DMS53 treated with DMSO at 0.1 percent for 48 hours (cell line): ENCODE measurements around the gene FIGLA.

Source experiments
- DNase-seq: peaks from one replicate; lab custom pipeline; 2025; ENCODE audit not compliant: unreplicated experiment; lab: John Stamatoyannopoulos, UW

Gene FIGLA

DNA sequence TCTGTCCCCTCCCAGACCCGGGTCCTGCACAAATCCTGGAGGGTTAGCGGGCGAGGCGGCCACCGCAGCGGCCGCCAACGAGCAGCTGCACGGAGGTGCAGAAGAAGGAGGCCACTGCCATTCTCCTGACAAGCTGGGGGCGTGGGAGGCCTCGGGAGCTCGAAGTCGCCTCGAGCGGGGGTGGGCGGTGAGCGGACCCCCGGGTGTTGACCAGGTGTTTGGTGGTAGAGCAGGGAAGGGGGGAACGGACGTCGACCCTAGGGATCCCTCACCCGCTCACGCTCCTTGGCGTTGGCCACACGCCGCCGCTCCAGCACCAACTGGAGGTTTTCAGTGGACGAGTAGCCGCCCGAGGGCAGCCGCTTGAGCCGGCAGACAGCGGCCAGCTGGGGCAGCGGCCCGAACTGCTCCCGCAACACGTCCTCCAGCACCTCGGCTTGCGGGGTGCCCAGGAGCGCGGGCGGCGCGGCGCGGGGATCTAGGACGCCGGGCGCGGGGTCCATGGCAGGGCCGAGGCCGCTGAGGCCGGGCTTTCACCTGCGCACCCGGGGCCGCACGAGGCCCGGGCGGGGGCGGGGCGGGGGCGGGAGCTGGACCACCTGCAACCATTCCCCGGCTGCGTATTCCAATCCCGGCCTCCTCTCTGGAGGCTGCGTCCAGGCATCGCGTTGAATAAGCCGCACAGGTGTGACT, at the start of gene FIGLA:
TSS of gene FIGLA (minus strand) at position 508 of the 693 bp plus-strand sequence. CDS start at position 503, 5 bp downstream.
- no peak for DNase-seq

DNA sequence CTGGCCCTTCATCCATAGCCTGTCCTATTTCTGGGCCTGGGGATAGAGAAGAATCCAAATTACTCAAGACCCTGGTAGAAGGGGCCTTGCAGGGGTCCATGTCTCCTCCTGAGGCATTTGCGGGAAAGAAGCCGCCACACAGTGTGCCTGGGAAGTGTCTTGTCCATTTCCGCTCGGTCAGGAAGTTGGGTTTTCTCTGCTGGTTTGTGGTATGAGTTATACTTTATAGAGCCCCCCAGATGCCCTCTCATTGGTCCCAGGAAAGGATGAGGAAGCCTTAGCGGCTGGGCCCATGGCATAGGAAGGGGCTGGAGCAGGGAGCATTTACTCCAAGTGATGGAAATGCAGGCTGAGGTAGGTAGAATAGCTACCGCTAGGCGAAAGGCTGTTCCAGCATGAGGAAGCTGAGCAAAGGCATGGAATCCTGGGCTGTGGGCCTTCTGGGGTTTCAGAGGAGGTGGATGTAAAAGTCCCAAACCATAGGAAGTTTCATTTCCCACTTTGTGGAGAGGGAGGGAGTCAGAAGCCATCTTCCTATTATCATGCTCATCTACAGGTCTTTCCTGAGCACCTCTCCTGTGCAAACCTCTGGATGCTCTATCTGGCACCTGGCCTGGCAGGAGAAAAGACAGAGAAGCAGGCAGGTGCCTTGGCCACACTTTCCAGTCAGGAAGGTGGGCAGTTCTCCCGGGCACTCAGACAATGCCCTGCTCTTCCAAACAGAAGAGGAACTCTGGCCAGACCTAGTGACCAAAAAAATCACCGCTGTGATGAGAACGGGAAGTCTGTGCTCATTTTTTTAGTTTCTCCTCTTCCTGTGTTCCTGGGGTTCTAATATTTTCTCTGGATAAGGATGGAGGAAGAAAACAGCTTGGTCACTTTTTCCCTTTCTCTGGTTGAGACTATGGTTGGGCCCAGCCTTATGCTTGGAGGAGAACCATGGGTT, 47.8 kb upstream of the FIGLA start:
- DNase-seq = no peak

DNA sequence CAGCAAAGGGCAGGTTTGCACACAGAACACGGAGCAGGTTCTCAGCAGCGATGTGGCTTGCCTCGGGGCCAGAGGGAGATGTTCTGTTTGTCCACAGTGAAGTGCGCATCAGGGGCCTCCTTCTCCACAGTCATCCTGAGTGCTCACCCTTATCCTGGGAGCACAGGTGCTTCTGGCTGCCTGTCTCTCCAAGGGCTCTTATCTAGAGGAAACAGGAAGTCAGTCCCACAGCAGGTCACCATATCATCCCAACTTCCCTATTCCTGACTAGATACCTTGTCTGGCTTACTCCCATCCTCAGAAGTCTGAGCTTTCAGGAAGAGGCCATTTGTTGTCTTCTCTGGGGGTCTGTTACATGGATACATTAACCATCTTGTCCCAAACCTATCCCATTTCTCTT, 45.2 kb upstream of the FIGLA start, which contains the start of gene CD207:
TSS of gene CD207 (minus strand) at position 174 of the 400 bp plus-strand sequence. CDS start at position 134, 40 bp downstream.
- DNase-seq = peak; percentile 54

GRCh38 chr2:70834881-70835280, 44.4 kb upstream of the FIGLA start:
- DNase-seq = no peak

GRCh38 chr2:70834106-70834505, 43.7 kb upstream of the FIGLA start:
- no peak for DNase-seq

DNA sequence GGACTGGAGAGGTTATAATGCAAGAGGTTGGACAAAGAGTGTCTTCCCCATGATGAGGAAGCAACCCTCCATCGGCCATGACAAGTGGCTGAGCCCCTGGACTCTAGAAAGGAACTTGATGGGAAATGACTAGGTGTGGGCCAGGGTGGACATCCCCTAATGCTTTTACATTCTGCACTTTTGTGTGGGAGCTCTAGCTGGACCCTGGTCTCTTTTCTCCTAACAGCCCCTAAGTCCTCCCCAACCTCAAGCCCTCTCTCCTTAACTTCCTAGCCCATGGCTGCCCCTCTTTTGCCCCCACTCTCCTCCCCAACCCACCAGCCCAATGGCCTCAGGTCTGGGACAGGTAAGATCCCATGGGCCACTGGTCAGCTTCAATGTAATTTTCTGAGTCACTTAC, 42.8 kb upstream of the FIGLA start:
- DNase-seq = no peak

DNA sequence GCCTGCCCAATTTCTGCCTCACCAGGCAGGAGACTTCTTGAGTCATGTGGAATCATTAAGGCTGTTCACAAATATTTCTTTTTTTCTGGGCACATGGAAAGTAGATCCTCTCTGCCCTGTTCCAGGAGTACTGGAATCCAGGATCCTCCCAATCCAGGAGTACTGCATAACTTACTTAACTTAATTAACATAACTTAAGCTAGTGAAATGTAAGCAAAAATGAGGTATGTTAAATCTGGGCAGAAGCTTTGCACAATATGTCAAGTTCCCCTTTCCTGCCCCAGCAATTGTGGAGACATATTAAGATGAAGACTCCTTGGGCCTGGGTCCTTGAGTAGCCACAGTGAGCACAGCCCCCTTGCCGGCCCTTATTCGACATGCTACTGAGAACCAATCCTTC, 41.9 kb upstream of the FIGLA start:
- DNase-seq = no peak

DNA sequence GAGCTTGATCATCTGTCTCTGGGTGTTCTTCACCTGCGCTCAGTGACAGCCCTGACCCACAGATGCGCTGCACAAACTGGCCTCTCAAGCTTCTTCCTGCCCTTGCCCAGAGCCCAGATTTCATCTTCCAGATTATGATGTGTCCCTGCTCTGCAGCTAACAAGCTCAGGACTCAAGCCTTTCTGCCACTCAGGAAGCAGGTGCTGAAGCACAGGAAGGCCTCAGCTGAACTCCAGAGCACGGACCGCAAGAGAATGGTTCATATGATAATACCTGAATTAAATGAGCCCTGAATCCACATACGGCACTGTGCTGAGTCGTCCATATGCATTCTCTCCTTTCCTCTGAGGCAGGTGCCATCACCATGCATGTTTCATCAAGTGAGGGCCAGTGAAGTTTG, 41.4 kb upstream of the FIGLA start:
- DNase-seq = no peak

GRCh38 chr2:70830366-70830765, 39.9 kb upstream of the FIGLA start:
- DNase-seq = no peak

DNA sequence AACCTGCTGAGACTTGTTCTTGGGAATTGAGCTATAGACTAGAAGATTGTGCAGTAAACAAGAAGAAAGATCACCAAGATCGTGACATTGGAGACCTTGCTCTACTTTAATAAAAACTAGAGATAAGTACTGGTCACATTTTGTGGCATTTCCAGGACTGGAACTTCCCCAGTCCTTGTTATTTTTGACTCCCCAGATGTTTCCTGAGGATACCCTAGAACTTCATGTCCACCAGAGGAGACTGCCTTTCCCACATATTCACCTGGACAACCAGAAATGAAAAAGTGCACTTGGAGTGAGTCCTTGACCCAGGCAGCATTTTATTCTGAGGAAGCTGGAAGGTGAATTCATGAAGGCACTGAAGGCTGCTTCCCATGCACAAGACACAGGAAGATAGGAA, 39.5 kb upstream of the FIGLA start:
- DNase-seq = no peak

DNA sequence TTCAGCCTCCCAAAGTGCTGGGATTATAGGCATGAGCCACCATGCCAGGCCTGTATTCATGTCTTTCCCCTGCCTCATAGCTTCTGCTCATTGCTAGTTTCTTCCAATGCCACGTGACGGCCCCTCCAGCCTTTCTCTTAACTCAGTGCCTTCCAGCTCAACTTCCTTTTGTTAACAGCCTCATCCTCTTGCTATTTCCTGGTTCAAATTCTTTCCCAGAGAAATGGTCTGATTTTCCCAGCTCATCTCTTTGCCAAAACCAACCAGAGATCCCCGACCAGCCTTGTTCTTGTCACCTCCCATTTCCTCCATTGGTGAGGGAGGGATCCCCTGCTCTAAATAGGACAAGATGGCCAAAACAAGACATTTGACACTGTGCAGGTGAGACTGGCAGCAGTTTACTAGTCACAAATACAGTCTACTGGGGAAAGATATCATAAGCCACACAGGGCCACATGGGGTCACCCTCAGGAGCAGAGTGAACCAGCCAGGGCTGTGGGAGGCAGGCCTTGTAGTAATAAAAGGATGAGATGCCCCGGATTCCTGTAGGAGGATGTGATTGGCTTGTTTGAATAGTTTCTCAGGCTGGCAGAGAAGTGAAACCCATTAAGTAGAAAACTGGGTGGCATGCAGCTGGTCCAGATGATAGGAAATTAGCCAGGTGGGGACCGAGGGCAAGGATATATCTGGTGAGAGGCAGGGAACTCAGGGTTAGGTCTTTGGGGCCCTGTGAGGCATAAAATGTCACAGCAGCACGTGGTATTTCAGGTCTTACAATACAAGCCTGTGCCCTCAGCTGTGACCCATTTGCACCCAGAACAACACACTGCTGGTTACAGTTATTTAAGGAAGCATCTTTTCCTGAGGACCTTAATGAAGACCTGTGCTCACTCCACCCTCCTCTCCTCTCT, 38.7 kb upstream of the FIGLA start:
- DNase-seq = no peak

GRCh38 chr2:70828115-70828514, 37.7 kb upstream of the FIGLA start:
- no peak for DNase-seq

DNA sequence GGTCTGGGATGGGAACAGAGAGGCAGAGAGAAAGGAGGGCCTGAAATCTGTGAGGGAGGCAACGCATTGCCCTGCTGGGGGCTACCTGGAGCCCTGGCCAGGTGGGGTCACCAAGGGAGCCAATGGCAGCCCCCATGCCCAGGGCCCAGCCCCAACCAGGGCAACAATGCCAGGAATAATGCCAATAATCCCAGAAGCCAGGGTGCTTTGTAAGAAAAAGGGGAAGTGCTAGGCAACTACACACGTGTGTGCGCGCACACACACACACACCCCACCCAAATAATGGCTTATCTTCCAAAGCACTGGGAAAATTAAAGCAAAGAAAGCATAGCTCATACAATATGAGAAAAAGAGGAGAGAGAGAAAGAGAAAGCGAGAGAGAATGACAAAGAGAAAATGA, 36.9 kb upstream of the FIGLA start:
- DNase-seq = no peak

DNA sequence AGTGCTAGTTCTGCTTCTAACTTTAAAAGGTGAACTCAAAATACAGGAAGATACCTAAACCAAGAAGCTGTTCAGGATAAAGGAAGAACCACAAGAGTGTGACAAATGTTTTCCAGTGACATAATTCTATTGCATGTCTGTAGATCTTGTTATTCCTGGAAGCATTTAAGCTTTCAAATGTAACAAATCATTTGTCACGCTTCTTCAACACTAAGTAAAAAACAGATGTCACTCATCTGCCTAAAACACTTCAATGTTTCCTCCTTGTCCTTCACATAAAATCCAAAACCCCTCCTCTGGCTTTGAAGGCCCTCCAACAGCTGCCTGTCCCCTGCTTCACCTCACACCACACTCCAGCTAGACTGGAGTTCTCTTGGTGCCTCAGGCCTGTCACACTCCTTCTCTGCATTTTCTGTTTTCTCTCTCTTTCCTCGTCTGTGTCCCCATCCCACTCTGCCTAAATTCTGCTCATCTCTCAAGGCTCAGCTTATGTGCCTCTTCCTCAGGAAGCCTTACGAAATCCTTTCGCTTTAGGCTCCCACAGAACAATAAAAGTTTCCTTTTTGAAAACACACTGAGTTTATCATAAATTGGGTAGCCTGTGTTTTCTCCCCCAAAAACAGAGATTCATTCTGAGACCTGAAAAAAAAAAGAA, 36.4 kb upstream of the FIGLA start:
- DNase-seq = no peak

DNA sequence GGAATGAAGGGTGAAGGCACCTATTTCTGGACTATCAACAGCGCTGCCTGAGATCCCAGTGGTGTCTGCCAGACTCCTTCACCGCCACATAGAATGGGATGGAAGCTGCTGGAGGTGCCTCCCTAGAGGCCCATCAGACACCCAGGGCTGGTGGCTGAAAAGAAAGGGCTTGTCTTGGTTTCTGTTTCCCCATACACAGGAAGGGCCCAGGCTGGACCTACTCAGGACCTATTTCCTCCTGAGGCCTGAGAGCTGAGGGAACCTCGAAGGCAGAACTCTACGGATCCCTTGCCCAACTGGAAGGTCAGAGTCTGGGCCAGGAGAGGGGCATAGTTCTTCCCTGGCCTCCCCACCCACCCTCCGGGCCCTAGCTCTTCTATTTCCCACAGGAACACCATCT, 32.8 kb upstream of the FIGLA start:
- no peak for DNase-seq

GRCh38 chr2:70822843-70823242, 32.4 kb upstream of the FIGLA start:
- DNase-seq = no peak

DNA sequence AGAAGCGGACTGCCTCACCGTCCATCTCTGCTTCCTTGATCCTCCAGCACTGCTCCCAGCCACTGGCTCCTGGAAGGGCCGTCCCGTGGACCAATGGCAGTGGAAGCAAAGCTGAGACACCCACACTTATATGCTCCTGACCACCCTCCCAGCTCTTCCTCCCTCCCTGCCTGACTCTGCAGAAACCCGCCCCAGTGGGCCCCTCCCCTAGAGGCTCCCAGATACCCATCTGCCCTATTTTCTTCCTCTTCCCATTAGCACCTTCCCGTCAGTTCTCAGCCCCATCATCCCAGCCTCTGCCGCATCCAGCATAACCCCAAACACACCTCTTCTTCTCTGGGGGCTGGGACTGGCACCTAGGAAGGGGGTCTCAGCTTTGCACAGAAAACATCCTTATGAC, 30.1 kb upstream of the FIGLA start, which contains the start of gene CLEC4F:
TSS of gene CLEC4F (minus strand) at position 101 of the 400 bp plus-strand sequence. CDS start at position 25, 76 bp downstream.
- no peak for DNase-seq

DNA sequence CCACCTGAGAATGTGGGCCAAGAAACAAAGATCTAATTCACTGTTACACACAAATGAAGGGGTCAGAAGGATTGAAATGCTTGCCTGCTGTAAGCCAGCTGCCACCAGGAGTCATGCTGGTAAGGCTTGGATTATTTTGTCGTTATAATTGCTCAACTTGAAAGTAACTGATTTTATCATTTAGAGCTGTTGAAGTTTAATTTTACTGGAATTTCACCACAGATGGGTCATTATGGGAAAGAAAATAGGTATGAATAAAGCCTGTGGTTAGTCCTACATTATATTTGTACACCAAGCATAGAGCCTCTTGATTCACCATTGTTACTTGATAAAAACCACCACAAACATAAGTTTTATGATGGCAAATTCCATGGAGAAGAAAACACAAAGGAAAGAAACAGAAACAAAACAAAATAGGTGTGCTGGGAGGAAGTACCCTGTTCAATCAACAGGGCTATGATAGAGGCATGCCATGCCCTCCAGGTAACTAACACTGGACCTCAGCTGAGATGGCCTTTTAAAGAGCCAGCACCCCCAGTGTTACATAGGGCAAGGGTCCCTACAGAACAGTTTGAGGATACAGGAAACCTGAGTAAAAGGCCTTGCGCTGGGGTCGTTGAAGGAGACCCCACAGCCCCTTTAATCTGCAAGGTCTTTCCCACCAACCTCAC, 27.0 kb upstream of the FIGLA start:
- DNase-seq = no peak

DNA sequence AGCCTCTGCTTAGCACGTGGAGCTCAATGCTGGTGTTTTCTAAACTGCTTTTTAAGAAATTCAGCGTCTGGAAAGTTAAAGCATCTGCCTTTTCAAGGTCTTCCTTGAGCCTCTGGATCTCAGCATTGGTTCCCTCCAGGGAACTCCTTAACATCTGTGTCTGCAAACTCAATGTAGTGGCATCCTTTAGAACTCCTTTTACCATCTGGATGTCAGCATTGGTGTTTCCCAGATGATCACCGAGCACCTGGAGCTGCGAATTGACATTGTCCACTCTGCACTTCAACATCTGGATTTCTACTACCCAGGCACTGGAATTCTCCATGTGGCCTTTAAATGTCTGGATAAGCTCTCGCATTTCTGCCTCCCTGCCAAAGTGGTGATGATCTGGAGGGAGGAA, 26.3 kb upstream of the FIGLA start:
- DNase-seq = no peak
